GM23338 (cell line): ENCODE data around the gene HELZ. TPM values are rescaled to one million over a fixed set of nuclear protein-coding genes. Genes with fewer than 3 reads are reported as not detected.

Source experiments
- ATAC-seq: fragments of 200-7000 bp; cut with Tn5 transposase; 3 replicates; pipeline ENCODE4 v1.9.1; 2020
- DNase-seq: peaks from one replicate; pipeline ENCODE4 v3.0.0-alpha.2; 2015; ENCODE audit warnings: low spot score
- H2AFZ ChIP-seq: fragments of 200-600 bp; sonication (generic); 2 replicates; pipeline ENCODE4 v1.8.0; 2016; ENCODE audit warnings: antibody characterized with exemption, mild to moderate bottlenecking, moderate library complexity
- H3F3A ChIP-seq: fragments of 200-600 bp; sonication (generic); replicated peaks from 2 replicates; pipeline ENCODE4 v1.8.0; 2017; ENCODE audit warnings: antibody characterized with exemption, mixed run types, low read depth
- H3K27ac ChIP-seq: fragments of 200-600 bp; sonication (generic); 2 replicates; pipeline ENCODE4 v1.6.1; 2016; ENCODE audit warnings: low read depth
- H3K27me3 ChIP-seq: fragments of 200-600 bp; sonication (generic); 2 replicates; pipeline ENCODE4 v1.8.0; 2016; ENCODE audit warnings: mild to moderate bottlenecking, mixed run types, moderate library complexity; ENCODE audit not compliant: insufficient read depth
- H3K36me3 ChIP-seq: fragments of 200-600 bp; sonication (generic); 2 replicates; pipeline ENCODE4 v1.8.0; 2016; ENCODE audit warnings: mild to moderate bottlenecking; ENCODE audit not compliant: insufficient read depth
- H3K4me1 ChIP-seq: fragments of 200-600 bp; sonication (generic); 2 replicates; pipeline ENCODE4 v1.8.0; 2016; ENCODE audit warnings: mild to moderate bottlenecking, moderate library complexity; ENCODE audit not compliant: insufficient read depth
- H3K4me2 ChIP-seq: fragments of 200-600 bp; sonication (generic); 2 replicates; pipeline ENCODE4 v1.7.1; 2017; ENCODE audit warnings: mixed run types
- H3K4me3 ChIP-seq: fragments of 200-600 bp; sonication (generic); 2 replicates; pipeline ENCODE4 v1.6.1; 2016; ENCODE audit warnings: mixed run types
- H3K79me2 ChIP-seq: fragments of 200-600 bp; sonication (generic); replicated peaks from 2 replicates; pipeline ENCODE4 v1.8.0; 2017; ENCODE audit warnings: mild to moderate bottlenecking; ENCODE audit not compliant: insufficient read depth
- H3K9me2 ChIP-seq: fragments of 200-600 bp; sonication (generic); 2 replicates; pipeline ENCODE4 v1.8.0; 2017; ENCODE audit not compliant: insufficient read depth
- H4K20me1 ChIP-seq: fragments of 200-600 bp; sonication (generic); replicated peaks from 2 replicates; pipeline ENCODE4 v1.8.0; 2017; ENCODE audit warnings: mild to moderate bottlenecking; ENCODE audit not compliant: insufficient read depth
- H3K27ac Mint-ChIP-seq: 2 replicates; pipeline ENCODE4 v1.8.0; 2020; ENCODE audit warnings: inconsistent platforms, mild to moderate bottlenecking, moderate library complexity, mixed read lengths
- H3K27me3 Mint-ChIP-seq: 3 replicates; pipeline ENCODE4 v1.8.0; 2022; ENCODE audit warnings: low read depth, mild to moderate bottlenecking, moderate library complexity, mixed read lengths, inconsistent platforms; ENCODE audit not compliant: insufficient read depth, poor library complexity
- H3K36me3 Mint-ChIP-seq: 3 replicates; pipeline ENCODE4 v1.8.0; 2021; ENCODE audit warnings: low read depth, mild to moderate bottlenecking, inconsistent platforms, moderate library complexity, mixed read lengths
- H3K4me1 Mint-ChIP-seq: 3 replicates; pipeline ENCODE4 v1.8.0; 2020; ENCODE audit warnings: mild to moderate bottlenecking, inconsistent platforms, mixed read lengths
- H3K4me3 Mint-ChIP-seq: 3 replicates; pipeline ENCODE4 v1.8.0; 2021; ENCODE audit warnings: moderate library complexity, mild to moderate bottlenecking, inconsistent platforms, mixed read lengths
- H3K9me3 Mint-ChIP-seq: 3 replicates; pipeline ENCODE4 v1.8.0; 2020; ENCODE audit warnings: moderate library complexity, mild to moderate bottlenecking, inconsistent platforms, mixed read lengths
- CREB1 ChIP-seq: fragments of 250-450 bp; sonication (Bioruptor Pico); IDR thresholded peaks from 2 replicates; pipeline ENCODE4 v1.5.0; 2020; ENCODE audit warnings: low read depth, mild to moderate bottlenecking, moderate library complexity
- EZH2 ChIP-seq: fragments of 200-600 bp; sonication (generic); IDR thresholded peaks from one replicate; pipeline ENCODE4 v1.8.0; 2017; ENCODE audit warnings: antibody characterized with exemption, mild to moderate bottlenecking, low read depth; ENCODE audit not compliant: unreplicated experiment
- EZH2phosphoT487 ChIP-seq: fragments of 200-600 bp; sonication (generic); IDR thresholded peaks from one replicate; pipeline ENCODE4 v1.8.1; 2018; ENCODE audit warnings: antibody characterized with exemption; ENCODE audit not compliant: unreplicated experiment
- JUNB ChIP-seq: IDR thresholded peaks from one replicate; pipeline ENCODE4 v1.6.1; 2016; ENCODE audit warnings: antibody characterized with exemption; ENCODE audit not compliant: unreplicated experiment
- NANOG ChIP-seq: IDR thresholded peaks from 2 replicates; pipeline ENCODE4 v1.6.1; 2016; ENCODE audit warnings: antibody characterized with exemption, borderline replicate concordance
- POLR2AphosphoS5 ChIP-seq: IDR thresholded peaks from 2 replicates; pipeline ENCODE4 v1.6.1; 2016; ENCODE audit warnings: antibody characterized with exemption, low read depth
- REST ChIP-seq: IDR thresholded peaks from one replicate; pipeline ENCODE4 v1.6.1; 2018; ENCODE audit warnings: antibody characterized with exemption; ENCODE audit not compliant: unreplicated experiment
- STAT1 ChIP-seq: IDR thresholded peaks from one replicate; pipeline ENCODE4 v1.6.1; 2016; ENCODE audit warnings: antibody characterized with exemption; ENCODE audit not compliant: unreplicated experiment
- ZNF114 ChIP-seq: fragments of 250-450 bp; sonication (Bioruptor Pico); IDR thresholded peaks from 2 replicates; pipeline ENCODE4 v1.5.0; 2020; ENCODE audit warnings: mild to moderate bottlenecking, moderate library complexity
- ZNF331 ChIP-seq: fragments of 250-450 bp; sonication (Bioruptor Pico); IDR thresholded peaks from 2 replicates; pipeline ENCODE4 v1.5.0; 2020; ENCODE audit warnings: low read depth, mild to moderate bottlenecking, moderate library complexity
- polyA plus RNA-seq: library from polyadenylated mRNA; unstranded; fragments of >200 nt; fragmentation: Nextera tagmentation; extraction: Ambion mirVana; gene quantifications from 2 replicates; pipeline ENCODE4 v1.2.1, GENCODE V29; 2016
- total RNA-seq: library from RNA; depleted of rRNA; stranded (reverse); fragments of >200 nt; shearing (Covaris generic); gene quantifications from 2 replicates; pipeline ENCODE4 v1.2.3, GENCODE V29; 2014
- TF ChIP-seq, protein P1 (sequence below), 2 experiments: fragments of 200-600 bp in 1 of 2; sonication (generic) in 1 of 2; conservative IDR thresholded peaks; 2 replicates each; pipeline versions ENCODE4 v1.5.1 to v1.6.1; 2016 to 2017; ENCODE audit warnings: antibody characterized with exemption in 2 of 2, low read depth in 2 of 2, mild to moderate bottlenecking in 2 of 2, moderate library complexity in 1 of 2
- TF ChIP-seq, protein P2 (sequence below): fragments of 250-450 bp; sonication (Bioruptor Pico); IDR thresholded peaks from 2 replicates; pipeline ENCODE4 v1.5.0; 2020; ENCODE audit warnings: mild to moderate bottlenecking, moderate library complexity
- TF ChIP-seq, protein P3 (sequence below): IDR thresholded peaks from 2 replicates; pipeline ENCODE4 v1.6.1; 2016; ENCODE audit warnings: antibody characterized with exemption

HELZ gene
- total and polyA plus RNA-seq, 2 experiments from 2014 or later, result 38.9 to 62.0 TPM

GRCh38 chr17:67026341-67026740 is 218.7 kb downstream of the HELZ start:
- Mint-ChIP-seq H3K4me1 (no peaks in the 10 kb centered on the region), H3K27me3 (peaks cover 2% of the 10 kb centered on the region), H3K36me3 (no peaks in the 10 kb centered on the region), H3K4me3 (no peak overlapping the region), H3K9me3 (no peaks in the 10 kb centered on the region), H3K27ac (no peak overlapping the region)
- no peaks in the 10 kb centered on the region for H3K9me2 ChIP-seq
- no peak overlapping the region for H2AFZ ChIP-seq
- TF ChIP-seq POLR2AphosphoS5 (no peak), EZH2phosphoT487 (no peak), JUNB (no peak), STAT1 (no peak), CREB1 (CRISPR knock-in tag) (no peak), REST (no peak), ZNF114 (CRISPR knock-in tag) (no peak), NANOG (no peak), EZH2 (no peak), ZNF331 (CRISPR knock-in tag) (no peak)
- TF ChIP-seq, protein P1, sequence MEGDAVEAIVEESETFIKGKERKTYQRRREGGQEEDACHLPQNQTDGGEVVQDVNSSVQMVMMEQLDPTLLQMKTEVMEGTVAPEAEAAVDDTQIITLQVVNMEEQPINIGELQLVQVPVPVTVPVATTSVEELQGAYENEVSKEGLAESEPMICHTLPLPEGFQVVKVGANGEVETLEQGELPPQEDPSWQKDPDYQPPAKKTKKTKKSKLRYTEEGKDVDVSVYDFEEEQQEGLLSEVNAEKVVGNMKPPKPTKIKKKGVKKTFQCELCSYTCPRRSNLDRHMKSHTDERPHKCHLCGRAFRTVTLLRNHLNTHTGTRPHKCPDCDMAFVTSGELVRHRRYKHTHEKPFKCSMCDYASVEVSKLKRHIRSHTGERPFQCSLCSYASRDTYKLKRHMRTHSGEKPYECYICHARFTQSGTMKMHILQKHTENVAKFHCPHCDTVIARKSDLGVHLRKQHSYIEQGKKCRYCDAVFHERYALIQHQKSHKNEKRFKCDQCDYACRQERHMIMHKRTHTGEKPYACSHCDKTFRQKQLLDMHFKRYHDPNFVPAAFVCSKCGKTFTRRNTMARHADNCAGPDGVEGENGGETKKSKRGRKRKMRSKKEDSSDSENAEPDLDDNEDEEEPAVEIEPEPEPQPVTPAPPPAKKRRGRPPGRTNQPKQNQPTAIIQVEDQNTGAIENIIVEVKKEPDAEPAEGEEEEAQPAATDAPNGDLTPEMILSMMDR (conservative IDR thresholded peaks at IDR 0.05; ENCODE audit: low read depth in 2 of 2), result no peak
- TF ChIP-seq, protein P2, sequence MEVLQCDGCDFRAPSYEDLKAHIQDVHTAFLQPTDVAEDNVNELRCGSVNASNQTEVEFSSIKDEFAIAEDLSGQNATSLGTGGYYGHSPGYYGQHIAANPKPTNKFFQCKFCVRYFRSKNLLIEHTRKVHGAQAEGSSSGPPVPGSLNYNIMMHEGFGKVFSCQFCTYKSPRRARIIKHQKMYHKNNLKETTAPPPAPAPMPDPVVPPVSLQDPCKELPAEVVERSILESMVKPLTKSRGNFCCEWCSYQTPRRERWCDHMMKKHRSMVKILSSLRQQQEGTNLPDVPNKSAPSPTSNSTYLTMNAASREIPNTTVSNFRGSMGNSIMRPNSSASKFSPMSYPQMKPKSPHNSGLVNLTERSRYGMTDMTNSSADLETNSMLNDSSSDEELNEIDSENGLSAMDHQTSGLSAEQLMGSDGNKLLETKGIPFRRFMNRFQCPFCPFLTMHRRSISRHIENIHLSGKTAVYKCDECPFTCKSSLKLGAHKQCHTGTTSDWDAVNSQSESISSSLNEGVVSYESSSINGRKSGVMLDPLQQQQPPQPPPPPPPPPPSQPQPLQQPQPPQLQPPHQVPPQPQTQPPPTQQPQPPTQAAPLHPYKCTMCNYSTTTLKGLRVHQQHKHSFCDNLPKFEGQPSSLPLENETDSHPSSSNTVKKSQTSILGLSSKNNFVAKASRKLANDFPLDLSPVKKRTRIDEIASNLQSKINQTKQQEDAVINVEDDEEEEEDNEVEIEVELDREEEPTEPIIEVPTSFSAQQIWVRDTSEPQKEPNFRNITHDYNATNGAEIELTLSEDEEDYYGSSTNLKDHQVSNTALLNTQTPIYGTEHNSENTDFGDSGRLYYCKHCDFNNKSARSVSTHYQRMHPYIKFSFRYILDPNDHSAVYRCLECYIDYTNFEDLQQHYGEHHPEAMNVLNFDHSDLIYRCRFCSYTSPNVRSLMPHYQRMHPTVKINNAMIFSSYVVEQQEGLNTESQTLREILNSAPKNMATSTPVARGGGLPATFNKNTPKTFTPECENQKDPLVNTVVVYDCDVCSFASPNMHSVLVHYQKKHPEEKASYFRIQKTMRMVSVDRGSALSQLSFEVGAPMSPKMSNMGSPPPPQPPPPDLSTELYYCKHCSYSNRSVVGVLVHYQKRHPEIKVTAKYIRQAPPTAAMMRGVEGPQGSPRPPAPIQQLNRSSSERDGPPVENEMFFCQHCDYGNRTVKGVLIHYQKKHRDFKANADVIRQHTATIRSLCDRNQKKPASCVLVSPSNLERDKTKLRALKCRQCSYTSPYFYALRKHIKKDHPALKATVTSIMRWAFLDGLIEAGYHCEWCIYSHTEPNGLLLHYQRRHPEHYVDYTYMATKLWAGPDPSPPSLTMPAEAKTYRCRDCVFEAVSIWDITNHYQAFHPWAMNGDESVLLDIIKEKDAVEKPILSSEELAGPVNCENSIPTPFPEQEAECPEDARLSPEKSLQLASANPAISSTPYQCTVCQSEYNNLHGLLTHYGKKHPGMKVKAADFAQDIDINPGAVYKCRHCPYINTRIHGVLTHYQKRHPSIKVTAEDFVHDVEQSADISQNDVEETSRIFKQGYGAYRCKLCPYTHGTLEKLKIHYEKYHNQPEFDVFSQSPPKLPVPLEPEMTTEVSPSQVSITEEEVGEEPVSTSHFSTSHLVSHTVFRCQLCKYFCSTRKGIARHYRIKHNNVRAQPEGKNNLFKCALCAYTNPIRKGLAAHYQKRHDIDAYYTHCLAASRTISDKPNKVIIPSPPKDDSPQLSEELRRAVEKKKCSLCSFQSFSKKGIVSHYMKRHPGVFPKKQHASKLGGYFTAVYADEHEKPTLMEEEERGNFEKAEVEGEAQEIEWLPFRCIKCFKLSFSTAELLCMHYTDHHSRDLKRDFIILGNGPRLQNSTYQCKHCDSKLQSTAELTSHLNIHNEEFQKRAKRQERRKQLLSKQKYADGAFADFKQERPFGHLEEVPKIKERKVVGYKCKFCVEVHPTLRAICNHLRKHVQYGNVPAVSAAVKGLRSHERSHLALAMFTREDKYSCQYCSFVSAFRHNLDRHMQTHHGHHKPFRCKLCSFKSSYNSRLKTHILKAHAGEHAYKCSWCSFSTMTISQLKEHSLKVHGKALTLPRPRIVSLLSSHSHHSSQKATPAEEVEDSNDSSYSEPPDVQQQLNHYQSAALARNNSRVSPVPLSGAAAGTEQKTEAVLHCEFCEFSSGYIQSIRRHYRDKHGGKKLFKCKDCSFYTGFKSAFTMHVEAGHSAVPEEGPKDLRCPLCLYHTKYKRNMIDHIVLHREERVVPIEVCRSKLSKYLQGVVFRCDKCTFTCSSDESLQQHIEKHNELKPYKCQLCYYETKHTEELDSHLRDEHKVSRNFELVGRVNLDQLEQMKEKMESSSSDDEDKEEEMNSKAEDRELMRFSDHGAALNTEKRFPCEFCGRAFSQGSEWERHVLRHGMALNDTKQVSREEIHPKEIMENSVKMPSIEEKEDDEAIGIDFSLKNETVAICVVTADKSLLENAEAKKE (CRISPR knock-in tag), result no peak
- TF ChIP-seq, protein P3, sequence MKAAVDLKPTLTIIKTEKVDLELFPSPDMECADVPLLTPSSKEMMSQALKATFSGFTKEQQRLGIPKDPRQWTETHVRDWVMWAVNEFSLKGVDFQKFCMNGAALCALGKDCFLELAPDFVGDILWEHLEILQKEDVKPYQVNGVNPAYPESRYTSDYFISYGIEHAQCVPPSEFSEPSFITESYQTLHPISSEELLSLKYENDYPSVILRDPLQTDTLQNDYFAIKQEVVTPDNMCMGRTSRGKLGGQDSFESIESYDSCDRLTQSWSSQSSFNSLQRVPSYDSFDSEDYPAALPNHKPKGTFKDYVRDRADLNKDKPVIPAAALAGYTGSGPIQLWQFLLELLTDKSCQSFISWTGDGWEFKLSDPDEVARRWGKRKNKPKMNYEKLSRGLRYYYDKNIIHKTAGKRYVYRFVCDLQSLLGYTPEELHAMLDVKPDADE, result no peak
- no peaks in the 10 kb centered on the region for H4K20me1 ChIP-seq
- no peak overlapping the region for H3K4me2 ChIP-seq
- ATAC-seq (no peak), DNase-seq (no peak)
- no peaks in the 10 kb centered on the region for H3F3A ChIP-seq
- no peaks in the 10 kb centered on the region for H3K79me2 ChIP-seq
- H3K27ac ChIP-seq, result no peak overlapping the region
- H3K36me3 ChIP-seq, result no peaks in the 10 kb centered on the region
- H3K4me3 ChIP-seq, result no peak overlapping the region
- H3K4me1 ChIP-seq, result no peaks in the 10 kb centered on the region
- H3K27me3 ChIP-seq, result no peaks in the 10 kb centered on the region
